ENCODE measurements around the gene GBP2.
"Not testable (repeated sequence)": the region's sequence is repeated elsewhere in the genome, so short reads cannot be mapped to it uniquely, and the experiment has no call there.

The GBP2 gene

DNA sequence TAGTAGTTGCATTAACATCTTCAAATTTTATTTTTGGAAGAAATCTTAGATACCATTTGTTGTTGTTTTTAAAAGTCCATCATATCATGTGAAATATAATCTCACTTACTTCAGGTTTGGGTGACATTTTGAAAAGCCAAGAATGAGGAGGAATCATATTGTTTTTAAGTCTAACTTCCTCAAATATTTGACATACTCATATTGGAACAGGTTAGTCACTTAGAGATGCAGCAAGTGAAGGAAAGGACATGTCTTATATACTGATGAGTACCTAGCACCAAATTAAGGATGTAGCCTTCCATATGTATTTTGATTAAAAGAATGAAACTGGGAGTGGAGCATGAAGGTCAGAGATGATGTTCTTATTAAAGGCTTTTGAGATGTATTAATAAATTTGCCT, 23.9 kb downstream of the GBP2 start:
- peaks cover 32% of the 10 kb centered on the region for H3K9me3 Mint-ChIP-seq
- no peak overlapping the region for H3K4me3 Mint-ChIP-seq
- H3K27me3 Mint-ChIP-seq, result no peaks in the 10 kb centered on the region
- H3K27ac Mint-ChIP-seq, result no peak overlapping the region
- ATAC-seq (no peak), DNase-seq (no peak)
- H3K36me3 Mint-ChIP-seq (ENCODE audit: low read depth), result peaks cover 39% of the 10 kb centered on the region
- peaks cover 5% of the 10 kb centered on the region for H3K4me1 Mint-ChIP-seq

DNA sequence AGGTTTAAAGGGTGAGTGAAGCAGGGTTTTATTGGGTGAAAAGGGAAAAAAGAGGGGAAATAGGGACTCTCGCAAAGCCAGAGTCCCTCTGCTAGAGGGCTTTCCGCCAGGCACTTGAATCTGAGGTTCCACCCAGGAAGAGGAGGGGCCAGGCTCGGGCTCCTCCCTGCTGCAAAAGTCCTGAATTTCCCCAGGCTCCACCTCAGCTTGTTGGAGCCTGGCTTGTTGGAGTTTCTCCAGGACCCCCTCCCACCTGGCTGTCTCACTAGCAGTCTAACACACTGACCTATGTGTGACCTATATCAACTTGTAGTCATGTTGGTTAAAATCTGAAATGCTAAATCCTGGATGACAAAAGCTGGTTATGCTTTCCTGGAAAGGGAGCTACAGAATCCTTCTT, 25.5 kb downstream of the GBP2 start:
- no peak for ATAC-seq
- Mint-ChIP-seq H3K36me3 (ENCODE audit: low read depth) (peaks cover 22% of the 10 kb centered on the region), H3K27ac (no peak overlapping the region)

GRCh38 chr1:89098857-89099256, 27.1 kb downstream of the GBP2 start:
- no peak overlapping the region for H3K27ac Mint-ChIP-seq
- H3K9me3 Mint-ChIP-seq, result peaks cover 25% of the 10 kb centered on the region
- DNase-seq (no peak), ATAC-seq (no peak)
- no peaks in the 10 kb centered on the region for H3K27me3 Mint-ChIP-seq
- H3K36me3 Mint-ChIP-seq (ENCODE audit: low read depth), result peaks cover 7% of the 10 kb centered on the region
- H3K4me3 Mint-ChIP-seq, result no peak overlapping the region
- no peaks in the 10 kb centered on the region for H3K4me1 Mint-ChIP-seq

More for the DNA sequence above, 25.5 kb downstream of the GBP2 start:
- Mint-ChIP-seq H3K4me1 (peaks cover 5% of the 10 kb centered on the region), H3K9me3 (peaks cover 34% of the 10 kb centered on the region), H3K27me3 (no peaks in the 10 kb centered on the region), H3K4me3 (no peak overlapping the region)
- no peak for DNase-seq

DNA sequence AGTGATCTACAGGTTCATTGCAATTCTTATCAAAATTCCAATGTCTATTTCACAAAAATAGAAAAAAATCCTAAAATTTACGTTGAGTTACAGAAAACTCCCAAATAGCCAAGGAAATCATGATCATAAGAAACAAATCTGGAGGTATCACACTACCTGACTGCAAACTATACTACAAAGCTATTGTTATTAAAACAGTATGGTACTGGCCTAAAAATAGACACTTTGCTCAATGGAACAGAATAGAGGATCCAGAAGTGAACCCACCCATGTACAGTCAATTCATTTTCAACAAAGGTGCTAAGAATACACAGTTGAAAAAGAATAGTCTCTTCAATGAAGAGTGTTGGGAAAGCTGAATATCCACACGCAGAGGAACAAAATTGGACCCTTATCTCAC, 30.2 kb downstream of the GBP2 start:
- H3K36me3 Mint-ChIP-seq (ENCODE audit: low read depth), result peaks cover 2% of the 10 kb centered on the region
- no peaks in the 10 kb centered on the region for H3K27me3 Mint-ChIP-seq
- no peak overlapping the region for H3K4me3 Mint-ChIP-seq
- ATAC-seq (no peak), DNase-seq (no peak)
- H3K4me1 Mint-ChIP-seq, result no peaks in the 10 kb centered on the region
- H3K27ac Mint-ChIP-seq, result no peak overlapping the region
- H3K9me3 Mint-ChIP-seq, result peaks cover 25% of the 10 kb centered on the region

DNA sequence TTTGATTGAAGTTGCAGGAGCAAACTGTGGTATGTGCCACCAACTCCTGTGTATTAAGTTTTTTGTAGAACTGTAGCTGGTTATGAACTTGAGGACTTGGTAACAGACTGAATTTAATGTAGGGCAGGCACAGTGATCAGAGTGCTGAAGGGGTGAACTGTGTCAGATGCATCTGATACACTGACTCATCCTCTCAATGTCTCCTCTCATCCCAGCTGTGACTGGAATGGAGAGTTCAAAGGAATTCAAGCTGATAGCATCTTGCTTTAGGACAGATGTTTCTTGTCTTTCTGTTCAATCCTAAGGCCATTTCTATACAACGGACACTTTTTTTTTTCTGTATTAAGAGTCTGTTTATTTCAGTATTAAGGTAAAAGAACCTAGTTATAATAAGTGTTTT, 36.0 kb downstream of the GBP2 start:
- no peak for DNase-seq
- no peak overlapping the region for H3K27ac Mint-ChIP-seq
- H3K4me1 Mint-ChIP-seq, result no peaks in the 10 kb centered on the region
- H3K27me3 Mint-ChIP-seq, result no peaks in the 10 kb centered on the region
- no peaks in the 10 kb centered on the region for H3K36me3 Mint-ChIP-seq (ENCODE audit: low read depth)
- no peak overlapping the region for H3K4me3 Mint-ChIP-seq
- no peaks in the 10 kb centered on the region for H3K9me3 Mint-ChIP-seq
- ATAC-seq, result no peak

DNA sequence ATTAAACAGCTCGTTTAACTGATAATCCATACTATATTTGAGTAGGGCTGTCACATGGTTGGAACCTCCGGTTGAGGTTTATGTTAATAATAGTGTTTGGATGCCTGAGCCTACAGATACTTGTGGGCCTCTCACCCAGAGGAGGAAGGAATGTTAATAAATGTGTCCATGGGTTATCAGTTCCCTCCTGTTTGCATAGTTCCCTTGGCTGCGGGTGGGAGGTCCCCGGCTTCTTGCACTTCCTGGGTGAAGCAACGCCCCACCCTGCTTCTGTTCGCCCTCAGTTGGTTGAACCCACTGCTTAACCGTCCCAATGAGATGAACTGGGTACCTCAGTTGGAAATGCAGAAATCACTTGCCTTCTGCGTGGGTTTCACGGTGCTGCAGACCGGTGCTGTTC, 37.3 kb downstream of the GBP2 start:
- no peaks in the 10 kb centered on the region for H3K4me1 Mint-ChIP-seq
- H3K4me3 Mint-ChIP-seq, result no peak overlapping the region
- ATAC-seq, result no peak
- H3K9me3 Mint-ChIP-seq, result no peaks in the 10 kb centered on the region
- DNase-seq, result no peak
- no peak overlapping the region for H3K27ac Mint-ChIP-seq
- no peaks in the 10 kb centered on the region for H3K36me3 Mint-ChIP-seq (ENCODE audit: low read depth)
- no peaks in the 10 kb centered on the region for H3K27me3 Mint-ChIP-seq

- no peaks in the 10 kb centered on the region for H3K27me3 Mint-ChIP-seq
- H3K27ac Mint-ChIP-seq, result no peak overlapping the region
- H3K4me1 Mint-ChIP-seq, result peaks cover under 1% of the 10 kb centered on the region
- no peak overlapping the region for H3K4me3 Mint-ChIP-seq
- ATAC-seq (no peak), DNase-seq (no peak)
- H3K36me3 Mint-ChIP-seq (ENCODE audit: low read depth), result no peaks in the 10 kb centered on the region
- H3K9me3 Mint-ChIP-seq, result no peaks in the 10 kb centered on the region
Observed at GRCh38 chr1:89087241-89087640, 38.7 kb downstream of the GBP2 start.

GRCh38 chr1:89085781-89086180, 40.1 kb downstream of the GBP2 start:
- Mint-ChIP-seq H3K36me3 (ENCODE audit: low read depth) (no peaks in the 10 kb centered on the region), H3K27ac (no peak overlapping the region), H3K9me3 (no peaks in the 10 kb centered on the region), H3K27me3 (no peaks in the 10 kb centered on the region), H3K4me3 (no peak overlapping the region), H3K4me1 (peaks cover 6% of the 10 kb centered on the region)
- ATAC-seq (peak; percentile 63), DNase-seq (peak; percentile 55)

DNA sequence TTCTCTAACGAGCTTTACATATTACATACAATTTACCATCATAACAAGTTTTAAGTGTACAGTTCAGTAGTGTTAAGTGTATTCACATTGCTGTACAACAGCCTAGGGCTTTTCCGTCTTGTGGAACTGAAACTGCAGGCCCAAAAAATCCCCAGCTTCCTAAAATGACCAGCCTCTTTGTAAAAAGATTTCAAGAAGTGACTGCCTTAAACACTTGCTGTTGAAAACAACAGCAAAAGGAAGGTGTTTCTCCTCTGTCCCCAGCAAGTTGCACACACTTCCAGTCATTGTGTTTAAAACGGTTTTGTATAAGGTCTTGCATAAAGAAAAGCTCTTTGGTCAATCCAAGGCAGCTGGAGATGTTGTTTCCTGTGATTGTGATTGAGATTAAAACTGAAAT, 44.9 kb downstream of the GBP2 start:
- Mint-ChIP-seq H3K27me3 (no peaks in the 10 kb centered on the region), H3K4me1 (peaks cover 6% of the 10 kb centered on the region), H3K36me3 (ENCODE audit: low read depth) (no peaks in the 10 kb centered on the region), H3K4me3 (no peak overlapping the region), H3K9me3 (peaks cover 3% of the 10 kb centered on the region), H3K27ac (peak overlapping the region; percentile 13)
- DNase-seq (no peak), ATAC-seq (no peak)

DNA sequence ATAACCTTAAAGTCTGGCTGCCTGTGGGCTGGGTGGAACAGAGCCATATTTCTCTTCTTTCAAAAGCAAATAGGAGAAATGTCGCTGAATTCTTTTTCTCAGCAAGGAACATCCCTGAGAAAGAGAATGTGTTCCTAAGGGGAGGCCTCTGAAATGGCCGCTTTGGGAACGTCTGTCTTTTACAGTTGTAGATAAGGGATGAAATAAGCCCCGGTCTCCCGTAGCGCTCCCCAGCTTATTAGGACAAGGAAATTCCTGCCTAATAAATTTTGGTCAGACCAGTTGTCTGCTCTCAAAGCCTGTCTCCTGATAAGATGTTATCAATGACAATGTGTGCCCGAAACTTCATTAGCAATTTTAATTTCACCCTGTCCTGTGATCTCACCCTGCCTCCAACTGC, 45.8 kb downstream of the GBP2 start:
- H3K27ac Mint-ChIP-seq, result peak overlapping the region; percentile 18
- not testable (repeated sequence) for H3K4me1 Mint-ChIP-seq; H3K9me3 Mint-ChIP-seq; H3K36me3 Mint-ChIP-seq (ENCODE audit: low read depth); H3K4me3 Mint-ChIP-seq; DNase-seq; ATAC-seq; H3K27me3 Mint-ChIP-seq

DNA sequence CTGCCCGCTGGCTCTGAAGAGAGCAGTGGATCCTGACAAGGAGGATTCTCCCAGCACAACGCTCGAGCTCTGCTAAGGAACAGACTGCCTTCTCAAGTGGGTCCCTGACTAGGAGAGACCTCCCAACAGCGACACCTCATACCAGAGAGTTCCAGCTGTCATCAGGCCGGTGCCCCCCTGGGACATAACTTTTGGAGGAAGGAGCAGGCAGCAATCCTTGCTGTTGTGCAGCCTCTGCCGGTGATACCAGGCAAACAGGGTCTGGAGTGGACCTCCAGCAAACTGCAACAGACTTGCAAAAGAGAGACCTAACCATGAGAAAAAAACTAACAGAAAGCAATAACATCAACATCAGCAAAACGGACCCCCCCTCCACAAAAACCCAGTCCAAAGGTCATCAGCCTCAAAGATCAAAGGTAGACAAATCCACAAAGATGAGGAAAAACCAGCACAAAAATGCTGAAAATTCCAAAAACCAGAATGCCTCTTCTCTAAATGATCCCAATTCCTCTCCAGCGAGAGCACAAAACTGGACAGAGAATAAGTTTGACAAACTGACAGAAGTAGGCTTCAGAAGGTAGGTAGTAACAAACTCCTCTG, 53.3 kb downstream of the GBP2 start:
- H3K27me3 Mint-ChIP-seq; H3K9me3 Mint-ChIP-seq; DNase-seq; H3K4me3 Mint-ChIP-seq; H3K36me3 Mint-ChIP-seq (ENCODE audit: low read depth); H3K27ac Mint-ChIP-seq; ATAC-seq: not testable (repeated sequence)
- peaks cover 22% of the 10 kb centered on the region for H3K4me1 Mint-ChIP-seq

DNA sequence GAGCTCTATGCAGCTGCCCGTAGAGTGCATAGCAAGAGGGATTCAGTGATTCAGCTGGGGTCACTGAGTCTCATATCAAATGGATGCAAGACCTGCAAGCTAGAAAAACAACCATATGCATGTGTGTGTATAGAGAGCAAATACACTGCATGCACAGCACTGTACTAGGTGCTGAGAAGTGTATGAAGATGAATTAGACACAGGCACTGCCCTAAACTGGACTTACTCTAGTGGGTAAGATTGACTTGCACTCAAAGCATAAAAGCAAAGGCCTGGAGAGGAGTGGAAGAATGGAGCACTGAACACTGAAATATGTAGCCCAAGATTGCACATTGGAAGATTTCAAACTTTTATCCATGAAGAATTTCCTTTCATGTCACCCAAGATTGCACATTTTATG, 55.4 kb downstream of the GBP2 start:
- Mint-ChIP-seq H3K4me3 (peak overlapping the region; percentile 73), H3K27ac (peak overlapping the region; percentile 81), H3K36me3 (ENCODE audit: low read depth) (no peaks in the 10 kb centered on the region), H3K27me3 (no peaks in the 10 kb centered on the region), H3K9me3 (no peaks in the 10 kb centered on the region), H3K4me1 (peaks cover 24% of the 10 kb centered on the region)
- DNase-seq (no peak), ATAC-seq (no peak)

GRCh38 chr1:89069951-89070350, 56.0 kb downstream of the GBP2 start:
- DNase-seq (no peak), ATAC-seq (no peak)
- Mint-ChIP-seq H3K27ac (peak overlapping the region; percentile 81), H3K36me3 (ENCODE audit: low read depth) (no peaks in the 10 kb centered on the region), H3K9me3 (no peaks in the 10 kb centered on the region), H3K27me3 (no peaks in the 10 kb centered on the region), H3K4me1 (peaks cover 25% of the 10 kb centered on the region), H3K4me3 (peak overlapping the region; percentile 73)

DNA sequence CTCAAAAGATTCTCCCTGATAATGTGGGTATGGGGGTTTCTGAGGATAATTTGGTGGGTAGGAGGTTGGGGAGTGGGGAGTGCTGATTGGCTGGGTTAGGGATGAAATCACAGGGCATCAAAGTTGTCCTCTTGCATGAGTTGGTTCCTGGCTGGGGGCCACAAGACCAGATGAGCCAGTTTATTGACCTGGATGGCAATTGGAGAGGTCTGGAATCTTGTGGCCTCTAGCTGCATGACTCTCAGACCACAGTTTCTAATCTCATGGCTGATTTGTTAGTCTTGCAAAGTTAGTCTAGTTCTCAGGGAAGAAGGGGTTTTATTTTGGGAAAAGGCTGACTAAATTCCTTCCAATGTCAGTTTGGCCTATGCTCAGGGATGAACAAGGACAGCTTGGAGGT, 57.6 kb downstream of the GBP2 start:
- Mint-ChIP-seq H3K4me3 (no peak overlapping the region), H3K27me3 (no peaks in the 10 kb centered on the region), H3K27ac (peak overlapping the region; percentile 1), H3K9me3 (no peaks in the 10 kb centered on the region), H3K36me3 (ENCODE audit: low read depth) (peaks cover 3% of the 10 kb centered on the region), H3K4me1 (peaks cover 35% of the 10 kb centered on the region)
- DNase-seq (no peak), ATAC-seq (no peak)

DNA sequence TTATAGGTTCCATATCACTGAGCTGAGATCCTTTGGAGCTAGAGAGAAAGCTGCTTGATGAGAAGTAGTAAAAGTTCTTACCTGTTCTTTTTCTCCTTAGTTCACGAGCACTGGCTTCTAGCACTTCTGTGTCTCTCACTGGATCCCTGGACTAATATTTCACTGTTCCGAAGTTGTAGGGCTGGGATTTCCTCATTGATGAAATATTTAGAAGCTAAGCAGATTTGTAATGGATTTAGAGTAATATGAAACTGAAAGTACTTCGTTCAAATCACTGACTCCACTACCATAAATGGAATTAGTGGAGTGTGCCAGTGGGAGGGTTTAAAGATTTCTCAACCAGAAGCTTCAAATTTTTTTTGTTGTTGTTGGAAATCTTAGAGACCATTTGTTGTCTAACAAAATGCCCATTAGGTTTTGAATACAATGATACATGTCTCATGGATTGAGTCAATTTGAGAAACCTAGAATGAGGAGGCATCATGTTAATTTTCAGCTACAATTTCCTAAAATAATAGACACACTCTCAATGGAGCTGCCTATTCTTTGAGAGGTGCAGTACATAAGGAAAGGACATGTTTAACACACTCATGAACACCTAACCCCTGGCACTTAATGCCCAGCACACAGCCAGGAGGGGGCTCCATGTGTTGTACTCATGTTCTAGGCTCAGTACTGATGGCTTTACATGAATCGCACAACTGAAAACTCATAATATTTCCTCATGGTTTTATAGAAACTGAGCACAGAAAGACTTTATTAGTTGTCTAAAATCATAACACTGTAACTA, 60.6 kb downstream of the GBP2 start, which contains the start of gene GBP1:
GBP1 (minus strand) TSS at position 130 of the 790 bp plus-strand sequence. CDS start 1,974 bp downstream, outside the sequence.
- Mint-ChIP-seq H3K9me3 (no peaks in the 10 kb centered on the region), H3K27ac (peak within 1 kb of the TSS; percentile 91), H3K4me3 (peak within 1 kb of the TSS; percentile 89), H3K4me1 (peaks cover 60% of the 10 kb centered on the region), H3K27me3 (no peaks in the 10 kb centered on the region), H3K36me3 (ENCODE audit: low read depth) (peaks cover 26% of the 10 kb centered on the region)
- DNase-seq (no peak), ATAC-seq (peak; percentile 66)

Measured in activated naive CD8-positive, alpha-beta T cell treated with anti-CD3 and anti-CD28 coated beads, Interleukin-2, amount 50 U/mL, for 24 hours (primary cell).